ENCODE measurements around the gene AK2.

AK2 gene

DNA sequence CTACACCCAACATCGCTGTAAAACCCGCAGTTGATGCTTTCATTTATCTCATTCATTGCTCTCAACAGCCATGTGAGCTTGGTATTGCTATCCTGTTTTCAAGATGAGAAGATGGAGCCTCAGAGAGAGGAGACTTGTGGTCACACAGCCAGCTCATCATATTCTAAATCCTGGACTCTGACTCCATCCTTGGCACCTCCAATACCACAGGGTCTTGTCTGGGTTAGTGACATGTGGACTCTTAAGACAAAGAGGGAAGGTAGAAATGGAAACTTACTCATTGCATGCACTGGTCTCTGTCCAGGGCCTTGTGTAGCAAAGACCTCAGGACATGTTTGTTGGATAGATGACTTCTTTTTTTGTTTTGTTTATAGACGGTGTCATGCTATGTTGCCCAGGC, 65.1 kb downstream of the AK2 start:
- Histone ChIP-seq H3K79me2 (ENCODE audit: control insufficient read depth, insufficient read depth, low read length) (no peaks in the 10 kb centered on the region), H3K27ac (ENCODE audit: low read depth, low read length) (no peak overlapping the region), H2BK15ac (replicated peaks; ENCODE audit: low read depth) (no peak overlapping the region), H2BK5ac (ENCODE audit: low read length) (no peak overlapping the region), H3K4ac (ENCODE audit: low read depth, low read length) (no peak overlapping the region), H3K18ac (ENCODE audit: low read length) (no peak overlapping the region), H4K5ac (ENCODE audit: low read length) (no peak overlapping the region), H3K4me3 (ENCODE audit: low read length) (no peak overlapping the region), H3K27me3 (ENCODE audit: insufficient read depth, low read length, poor library complexity) (peaks cover 8% of the 10 kb centered on the region), H2AK5ac (ENCODE audit: low read length) (no peak overlapping the region), H3K9ac (ENCODE audit: low read length) (no peak overlapping the region), H3K23ac (ENCODE audit: low read length) (no peak overlapping the region), H4K8ac (ENCODE audit: low read depth, low read length) (no peak overlapping the region), H3K4me2 (ENCODE audit: low read length) (no peak overlapping the region), H2BK120ac (ENCODE audit: low read depth, low read length) (no peak overlapping the region), H3K4me1 (ENCODE audit: control insufficient read depth, low read depth, low read length) (no peaks in the 10 kb centered on the region), H3K79me1 (ENCODE audit: low read length) (no peaks in the 10 kb centered on the region), H3K56ac (ENCODE audit: low read length) (no peak overlapping the region), H3K36me3 (ENCODE audit: control insufficient read depth, insufficient read depth, low read length) (no peaks in the 10 kb centered on the region)
- no peak for DNase-seq
- no CpG with 5 or more reads among the region's 3 CpGs for WGBS (ENCODE audit: extremely low coverage, insufficient coverage, low lambda C conversion rate)

GRCh38 chr1:32971156-32971555, 65.5 kb downstream of the AK2 start:
- H3K4ac ChIP-seq (ENCODE audit: low read depth, low read length), result no peak overlapping the region
- H4K5ac ChIP-seq (ENCODE audit: low read length), result no peak overlapping the region
- no peaks in the 10 kb centered on the region for H3K79me1 ChIP-seq (ENCODE audit: low read length)
- no peak overlapping the region for H3K27ac ChIP-seq (ENCODE audit: low read depth, low read length)
- DNase-seq, result no peak
- no peak overlapping the region for H3K23ac ChIP-seq (ENCODE audit: low read length)
- no peaks in the 10 kb centered on the region for H3K4me1 ChIP-seq (ENCODE audit: control insufficient read depth, low read depth, low read length)
- H4K8ac ChIP-seq (ENCODE audit: low read depth, low read length), result no peak overlapping the region
- H3K4me3 ChIP-seq (ENCODE audit: low read length), result no peak overlapping the region
- H2BK5ac ChIP-seq (ENCODE audit: low read length), result no peak overlapping the region
- no peak overlapping the region for H2AK5ac ChIP-seq (ENCODE audit: low read length)
- no peaks in the 10 kb centered on the region for H3K36me3 ChIP-seq (ENCODE audit: control insufficient read depth, insufficient read depth, low read length)
- no peak overlapping the region for H2BK120ac ChIP-seq (ENCODE audit: low read depth, low read length)
- H3K9ac ChIP-seq (ENCODE audit: low read length), result no peak overlapping the region
- no peak overlapping the region for H2BK15ac ChIP-seq (replicated peaks; ENCODE audit: low read depth)
- peaks cover 8% of the 10 kb centered on the region for H3K27me3 ChIP-seq (ENCODE audit: insufficient read depth, low read length, poor library complexity)
- H3K56ac ChIP-seq (ENCODE audit: low read length), result no peak overlapping the region
- H3K18ac ChIP-seq (ENCODE audit: low read length), result no peak overlapping the region
- no peak overlapping the region for H3K4me2 ChIP-seq (ENCODE audit: low read length)
- no CpG with 5 or more reads among the region's 1 CpG for WGBS (ENCODE audit: extremely low coverage, insufficient coverage, low lambda C conversion rate)
- no peaks in the 10 kb centered on the region for H3K79me2 ChIP-seq (ENCODE audit: control insufficient read depth, insufficient read depth, low read length)

GRCh38 chr1:32969566-32969965, 67.1 kb downstream of the AK2 start:
- no peaks in the 10 kb centered on the region for H3K36me3 ChIP-seq (ENCODE audit: control insufficient read depth, insufficient read depth, low read length)
- H3K4me2 ChIP-seq (ENCODE audit: low read length), result no peak overlapping the region
- H3K4ac ChIP-seq (ENCODE audit: low read depth, low read length), result no peak overlapping the region
- H3K27ac ChIP-seq (ENCODE audit: low read depth, low read length), result no peak overlapping the region
- no peak overlapping the region for H3K23ac ChIP-seq (ENCODE audit: low read length)
- H2BK15ac ChIP-seq (replicated peaks; ENCODE audit: low read depth), result no peak overlapping the region
- no peak overlapping the region for H3K4me3 ChIP-seq (ENCODE audit: low read length)
- no peak overlapping the region for H3K56ac ChIP-seq (ENCODE audit: low read length)
- H4K5ac ChIP-seq (ENCODE audit: low read length), result no peak overlapping the region
- no peak overlapping the region for H3K18ac ChIP-seq (ENCODE audit: low read length)
- H3K4me1 ChIP-seq (ENCODE audit: control insufficient read depth, low read depth, low read length), result no peaks in the 10 kb centered on the region
- H2BK5ac ChIP-seq (ENCODE audit: low read length), result no peak overlapping the region
- H3K79me1 ChIP-seq (ENCODE audit: low read length), result no peaks in the 10 kb centered on the region
- no peak for DNase-seq
- H3K9ac ChIP-seq (ENCODE audit: low read length), result no peak overlapping the region
- no peak overlapping the region for H2AK5ac ChIP-seq (ENCODE audit: low read length)
- peaks cover 8% of the 10 kb centered on the region for H3K27me3 ChIP-seq (ENCODE audit: insufficient read depth, low read length, poor library complexity)
- H2BK120ac ChIP-seq (ENCODE audit: low read depth, low read length), result no peak overlapping the region
- H3K79me2 ChIP-seq (ENCODE audit: control insufficient read depth, insufficient read depth, low read length), result no peaks in the 10 kb centered on the region
- H4K8ac ChIP-seq (ENCODE audit: low read depth, low read length), result no peak overlapping the region

- peaks cover 2% of the 10 kb centered on the region for H3K79me2 ChIP-seq (ENCODE audit: control insufficient read depth, insufficient read depth, low read length)
- H2BK15ac ChIP-seq (replicated peaks; ENCODE audit: low read depth), result no peak overlapping the region
- peaks cover 8% of the 10 kb centered on the region for H3K27me3 ChIP-seq (ENCODE audit: insufficient read depth, low read length, poor library complexity)
- H3K79me1 ChIP-seq (ENCODE audit: low read length), result peaks cover 2% of the 10 kb centered on the region
- H3K9ac ChIP-seq (ENCODE audit: low read length), result no peak overlapping the region
- H3K4me1 ChIP-seq (ENCODE audit: control insufficient read depth, low read depth, low read length), result peaks cover under 1% of the 10 kb centered on the region
- no peaks in the 10 kb centered on the region for H3K36me3 ChIP-seq (ENCODE audit: control insufficient read depth, insufficient read depth, low read length)
- no peak overlapping the region for H3K4me2 ChIP-seq (ENCODE audit: low read length)
- no CpG with 5 or more reads among the region's 4 CpGs for WGBS (ENCODE audit: extremely low coverage, insufficient coverage, low lambda C conversion rate)
- H3K56ac ChIP-seq (ENCODE audit: low read length), result no peak overlapping the region
- no peak overlapping the region for H2BK120ac ChIP-seq (ENCODE audit: low read depth, low read length)
- H3K4me3 ChIP-seq (ENCODE audit: low read length), result no peak overlapping the region
- no peak for DNase-seq
- no peak overlapping the region for H3K27ac ChIP-seq (ENCODE audit: low read depth, low read length)
- H3K4ac ChIP-seq (ENCODE audit: low read depth, low read length), result no peak overlapping the region
- H4K8ac ChIP-seq (ENCODE audit: low read depth, low read length), result no peak overlapping the region
- H4K5ac ChIP-seq (ENCODE audit: low read length), result no peak overlapping the region
- no peak overlapping the region for H3K18ac ChIP-seq (ENCODE audit: low read length)
- H2AK5ac ChIP-seq (ENCODE audit: low read length), result no peak overlapping the region
- H2BK5ac ChIP-seq (ENCODE audit: low read length), result no peak overlapping the region
- H3K23ac ChIP-seq (ENCODE audit: low read length), result no peak overlapping the region
Observed at GRCh38 chr1:32967888-32968568, 68.7 kb downstream of the AK2 start.

DNA sequence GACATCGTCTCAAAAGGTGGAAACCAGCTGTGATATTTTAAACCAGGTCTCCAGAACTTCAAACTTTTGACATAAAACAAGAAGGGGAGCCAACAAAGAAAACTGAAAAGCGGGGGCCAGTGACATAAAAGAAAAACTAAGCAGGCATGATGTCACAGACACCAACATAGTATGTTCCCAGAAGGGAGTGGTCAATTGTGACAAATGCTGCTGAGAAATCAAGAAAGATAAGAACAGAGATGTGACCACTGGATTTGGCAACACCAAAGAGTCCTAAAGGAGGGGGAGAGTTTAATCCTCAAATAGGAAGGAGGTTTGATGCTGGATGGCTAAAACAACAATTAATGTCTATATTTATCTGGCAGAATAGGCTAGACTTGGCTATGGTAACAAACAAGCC, 69.8 kb downstream of the AK2 start:
- no peak overlapping the region for H3K4me2 ChIP-seq (ENCODE audit: low read length)
- no peak overlapping the region for H2BK5ac ChIP-seq (ENCODE audit: low read length)
- no peak overlapping the region for H4K5ac ChIP-seq (ENCODE audit: low read length)
- no CpG with 5 or more reads among the region's 2 CpGs for WGBS (ENCODE audit: extremely low coverage, insufficient coverage, low lambda C conversion rate)
- peaks cover 3% of the 10 kb centered on the region for H3K79me1 ChIP-seq (ENCODE audit: low read length)
- H3K27ac ChIP-seq (ENCODE audit: low read depth, low read length), result no peak overlapping the region
- H3K9ac ChIP-seq (ENCODE audit: low read length), result no peak overlapping the region
- no peak overlapping the region for H2BK15ac ChIP-seq (replicated peaks; ENCODE audit: low read depth)
- H3K27me3 ChIP-seq (ENCODE audit: insufficient read depth, low read length, poor library complexity), result peaks cover 6% of the 10 kb centered on the region
- no peak overlapping the region for H2AK5ac ChIP-seq (ENCODE audit: low read length)
- H3K4ac ChIP-seq (ENCODE audit: low read depth, low read length), result no peak overlapping the region
- no peak overlapping the region for H2BK120ac ChIP-seq (ENCODE audit: low read depth, low read length)
- H3K18ac ChIP-seq (ENCODE audit: low read length), result no peak overlapping the region
- H3K4me1 ChIP-seq (ENCODE audit: control insufficient read depth, low read depth, low read length), result peaks cover 2% of the 10 kb centered on the region
- peaks cover 3% of the 10 kb centered on the region for H3K79me2 ChIP-seq (ENCODE audit: control insufficient read depth, insufficient read depth, low read length)
- H3K4me3 ChIP-seq (ENCODE audit: low read length), result no peak overlapping the region
- H3K36me3 ChIP-seq (ENCODE audit: control insufficient read depth, insufficient read depth, low read length), result no peaks in the 10 kb centered on the region
- DNase-seq, result no peak
- no peak overlapping the region for H4K8ac ChIP-seq (ENCODE audit: low read depth, low read length)
- H3K56ac ChIP-seq (ENCODE audit: low read length), result no peak overlapping the region
- no peak overlapping the region for H3K23ac ChIP-seq (ENCODE audit: low read length)

DNA sequence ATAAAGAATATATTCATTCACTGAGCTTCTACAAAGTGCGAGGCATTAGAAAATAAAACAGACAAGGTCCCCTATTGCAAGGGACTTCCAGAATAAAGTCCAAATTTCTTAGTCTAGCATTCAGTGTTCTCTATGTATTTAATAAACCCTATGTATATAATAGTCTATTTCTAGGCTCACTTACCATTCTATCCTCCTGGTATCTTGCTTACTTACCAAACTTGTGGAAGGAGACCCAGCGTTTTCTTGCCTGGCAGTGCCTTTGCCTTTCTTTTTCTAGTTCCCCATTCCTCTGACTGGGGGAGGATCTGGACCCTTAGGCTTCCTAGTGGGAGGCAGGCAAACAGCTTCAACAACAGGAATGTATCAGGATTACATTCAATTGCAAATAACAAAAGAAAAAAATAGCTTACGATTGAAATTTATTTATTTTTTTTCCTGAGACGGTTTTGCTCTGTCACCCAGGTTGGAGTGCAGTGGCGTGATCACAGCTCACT, 71.4 kb downstream of the AK2 start:
- Histone ChIP-seq H2BK15ac (replicated peaks; ENCODE audit: low read depth) (no peak overlapping the region), H3K27ac (ENCODE audit: low read depth, low read length) (no peak overlapping the region), H3K23ac (ENCODE audit: low read length) (no peak overlapping the region), H3K36me3 (ENCODE audit: control insufficient read depth, insufficient read depth, low read length) (no peaks in the 10 kb centered on the region), H2AK5ac (ENCODE audit: low read length) (no peak overlapping the region), H3K4me1 (ENCODE audit: control insufficient read depth, low read depth, low read length) (peaks cover 2% of the 10 kb centered on the region), H4K8ac (ENCODE audit: low read depth, low read length) (no peak overlapping the region), H3K27me3 (ENCODE audit: insufficient read depth, low read length, poor library complexity) (no peaks in the 10 kb centered on the region), H3K79me1 (ENCODE audit: low read length) (peaks cover 5% of the 10 kb centered on the region), H3K9ac (ENCODE audit: low read length) (no peak overlapping the region), H4K5ac (ENCODE audit: low read length) (no peak overlapping the region), H3K4me3 (ENCODE audit: low read length) (no peak overlapping the region), H2BK120ac (ENCODE audit: low read depth, low read length) (no peak overlapping the region), H3K56ac (ENCODE audit: low read length) (no peak overlapping the region), H2BK5ac (ENCODE audit: low read length) (no peak overlapping the region), H3K4ac (ENCODE audit: low read depth, low read length) (no peak overlapping the region), H3K79me2 (ENCODE audit: control insufficient read depth, insufficient read depth, low read length) (peaks cover 5% of the 10 kb centered on the region), H3K4me2 (ENCODE audit: low read length) (no peak overlapping the region), H3K18ac (ENCODE audit: low read length) (no peak overlapping the region)
- no CpG with 5 or more reads among the region's 5 CpGs for WGBS (ENCODE audit: extremely low coverage, insufficient coverage, low lambda C conversion rate)
- DNase-seq, result no peak

All from mesendoderm (in vitro differentiated cells).